ENCODE measurements around the gene HDAC9.

- no peak for TF ChIP-seq GLIS1 (tag by site-specific recombination; IDR thresholded peaks at IDR 0.05)
- no peak for TF ChIP-seq ZNF324 (tag by site-specific recombination; IDR thresholded peaks at IDR 0.05)
- TF ChIP-seq ZNF133 (tag by site-specific recombination; IDR thresholded peaks at IDR 0.05), result no peak
- no peak for TF ChIP-seq MYNN (tag by site-specific recombination; IDR thresholded peaks at IDR 0.05; ENCODE audit: borderline replicate concordance)
- no peak for TF ChIP-seq ZNF792 (tag by site-specific recombination; IDR thresholded peaks at IDR 0.05)
- TF ChIP-seq ZBTB26 (tag by site-specific recombination; optimal IDR thresholded peaks at IDR 0.05), result no peak
- TF ChIP-seq ZNF302 (tag by site-specific recombination; IDR thresholded peaks at IDR 0.05; ENCODE audit: low read depth), result no peak
- TF ChIP-seq ZFP37 (tag by site-specific recombination; IDR thresholded peaks at IDR 0.05), result no peak
- TF ChIP-seq CTCF (tag by site-specific recombination; IDR thresholded peaks at IDR 0.05), result no peak
- no peak for TF ChIP-seq ZNF645 (tag by site-specific recombination; IDR thresholded peaks at IDR 0.05)
- no peak for TF ChIP-seq ZNF354C (tag by site-specific recombination; IDR thresholded peaks at IDR 0.05; ENCODE audit: borderline replicate concordance, low read depth)
Measured at GRCh38 chr7:18756378-18757050, 261.0 kb downstream of the HDAC9 start.
